HG02642 (cell line): ENCODE measurements around the gene CAB39L.
"Not testable (repeated sequence)": the region's sequence is repeated elsewhere in the genome, so short reads cannot be mapped to it uniquely, and the experiment has no call there.

Experiments used
- ATAC-seq: cut with Tn5 transposase; IDR thresholded peaks from one replicate; pipeline ENCODE4 v1.9.1; 2021; ENCODE audit warnings: mild to moderate bottlenecking; ENCODE audit not compliant: unreplicated experiment, poor library complexity

CAB39L gene

GRCh38 chr13:49297338-49297737, 146.5 kb downstream of the CAB39L start:
- ATAC-seq = no peak

DNA sequence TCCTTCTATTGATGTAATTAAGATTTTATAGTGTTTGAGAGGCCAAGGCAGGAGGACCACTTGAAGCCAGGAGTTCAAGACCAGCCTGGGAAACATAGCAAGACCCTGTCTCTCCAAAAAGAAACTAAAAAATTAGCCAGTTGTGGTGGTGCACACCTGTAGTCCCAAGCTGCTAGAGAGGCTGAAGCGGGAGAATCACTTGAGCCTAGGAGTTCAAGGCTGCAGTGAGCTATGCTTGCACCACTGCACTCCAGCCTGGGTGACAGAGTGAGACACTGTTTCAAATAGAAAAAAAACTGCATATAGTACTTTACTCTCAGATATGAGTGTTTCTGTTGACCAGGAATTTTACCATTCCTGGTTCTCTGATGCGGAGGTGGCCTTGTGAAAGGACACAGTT, 147.2 kb downstream of the CAB39L start:
- no peak for ATAC-seq

DNA sequence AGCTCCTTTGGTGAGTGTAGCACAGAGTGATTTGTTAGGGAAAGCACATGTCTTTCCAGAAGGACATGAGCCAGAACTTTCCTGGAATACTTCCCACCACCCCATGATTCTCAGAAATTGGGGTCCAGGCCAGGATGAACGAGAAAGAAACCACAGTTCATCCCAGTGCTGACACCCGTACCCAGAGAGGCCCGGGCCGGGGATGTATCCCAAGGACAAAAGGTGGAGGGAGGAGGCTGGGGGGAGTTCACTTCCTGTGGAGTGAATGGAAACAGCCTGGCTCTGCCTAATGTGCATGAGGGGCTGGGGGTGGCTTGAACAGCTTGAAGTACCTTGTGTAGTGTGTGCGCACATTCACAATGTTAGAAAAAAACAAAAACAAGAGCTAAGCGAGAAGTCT, 148.6 kb downstream of the CAB39L start:
- ATAC-seq = no peak

DNA sequence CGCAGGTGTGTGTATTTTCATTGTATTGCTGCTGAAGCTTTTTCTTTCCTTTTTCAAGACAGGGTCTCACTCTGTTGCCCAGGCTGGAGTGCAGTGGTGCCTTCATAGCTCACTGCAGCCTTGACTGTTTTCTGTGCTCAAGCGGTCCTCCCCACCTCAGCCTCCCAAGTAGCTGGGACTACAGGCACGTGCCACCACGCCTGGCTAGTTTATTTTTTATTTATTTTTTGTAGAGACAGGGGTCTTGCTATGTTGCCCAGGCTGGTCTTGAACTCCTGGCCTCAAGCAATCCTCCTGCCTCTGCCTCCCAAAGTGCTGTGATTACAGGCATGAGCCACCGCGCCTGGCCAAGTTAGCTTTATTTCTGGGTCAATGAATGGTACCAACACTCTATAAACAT, 149.1 kb downstream of the CAB39L start:
- ATAC-seq = not testable (repeated sequence)

DNA sequence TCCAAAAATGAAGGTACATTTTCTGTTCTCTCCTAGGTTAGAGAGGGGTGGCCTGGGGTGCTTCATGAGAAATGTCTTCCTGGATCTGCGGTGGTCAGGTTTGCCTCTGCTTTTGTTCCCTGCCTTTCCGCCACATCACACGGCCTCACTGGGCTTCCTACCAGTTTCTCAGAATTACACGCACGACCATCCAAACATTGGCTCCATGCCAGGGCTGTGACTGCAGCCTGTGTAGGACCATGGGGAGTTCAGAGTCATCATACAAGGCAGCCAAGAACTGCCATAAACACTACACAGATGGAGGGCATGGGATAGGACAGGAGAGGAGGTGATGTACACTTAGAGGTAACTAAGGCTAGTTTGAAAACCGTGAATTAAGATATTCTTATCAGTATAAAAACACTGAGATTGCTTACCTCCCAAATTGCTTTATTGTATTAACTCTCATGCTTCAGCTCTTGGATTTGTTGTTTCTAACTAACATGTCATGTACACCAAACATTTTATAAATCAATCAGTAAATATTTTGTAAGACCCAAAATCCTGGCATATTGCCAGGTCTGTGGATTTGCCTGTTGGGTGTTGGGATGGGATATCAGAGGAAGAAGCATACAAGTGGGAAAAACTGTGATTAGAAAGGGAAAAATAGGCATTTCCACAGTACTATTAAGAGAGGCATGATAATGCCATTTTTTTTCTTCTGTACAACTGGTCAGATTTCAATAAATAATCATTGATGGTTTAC, 150.9 kb downstream of the CAB39L start:
- ATAC-seq = no peak

DNA sequence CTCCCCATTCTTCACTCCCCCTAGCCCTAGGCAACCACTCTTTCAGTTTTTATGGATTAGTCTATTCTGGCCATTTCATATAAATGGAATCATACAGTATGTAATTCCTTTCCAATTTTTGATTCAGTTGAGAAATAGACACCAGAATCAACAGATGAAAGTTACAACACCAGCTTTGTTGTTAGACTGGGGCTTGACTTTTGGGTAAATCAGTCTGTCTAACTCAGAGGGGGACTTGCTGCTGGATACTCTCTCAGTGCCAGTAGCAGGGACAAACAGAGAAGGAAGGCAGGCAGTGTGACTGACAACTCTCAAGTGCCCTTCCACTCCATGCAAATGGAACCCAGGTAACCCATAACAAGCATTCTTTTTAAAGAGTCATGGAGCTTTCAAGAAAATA, 155.4 kb downstream of the CAB39L start:
- ATAC-seq = no peak

- ATAC-seq = no peak
Observed at GRCh38 chr13:49287995-49288394, 155.9 kb downstream of the CAB39L start.

- ATAC-seq = no peak
Observed at GRCh38 chr13:49279885-49280284, 164.0 kb downstream of the CAB39L start.

DNA sequence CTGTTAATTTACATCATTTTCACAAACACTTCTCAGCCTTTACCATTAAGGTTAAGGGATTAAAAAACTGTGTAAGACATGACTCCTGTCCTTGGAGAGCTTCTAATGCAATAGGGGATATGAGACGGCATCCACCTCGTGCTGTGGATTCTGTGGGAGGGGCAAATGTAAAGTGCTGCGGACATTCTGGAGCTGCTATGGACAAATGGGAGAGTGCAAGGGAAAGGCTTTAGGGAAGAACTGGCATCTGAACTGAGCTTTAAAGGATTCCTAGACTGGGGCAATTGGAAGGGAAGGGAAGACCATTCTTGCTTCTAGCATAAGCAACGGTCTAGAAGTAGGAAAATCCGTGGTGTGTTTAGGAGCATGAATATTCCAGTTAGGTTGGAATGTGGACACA, 164.8 kb downstream of the CAB39L start:
- ATAC-seq = no peak

DNA sequence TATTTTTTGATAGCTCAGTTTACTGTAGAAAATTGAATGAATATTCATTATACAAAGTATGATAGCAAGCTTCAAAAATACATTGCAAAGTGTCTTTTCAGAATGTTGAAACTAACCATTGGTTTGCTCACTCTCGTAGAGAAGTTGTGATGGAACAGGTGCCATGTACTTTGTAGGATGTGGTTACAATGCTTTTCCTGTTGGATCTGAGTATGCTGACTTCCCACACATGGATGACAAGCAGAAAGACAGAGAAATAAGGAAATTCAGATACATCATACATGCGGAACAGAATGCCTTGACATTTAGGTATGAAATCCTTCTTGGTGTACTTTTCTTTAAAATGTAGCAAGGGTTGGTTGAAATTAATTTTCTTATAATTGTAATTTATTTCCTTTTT, 165.7 kb downstream of the CAB39L start:
- ATAC-seq = no peak

- ATAC-seq = no peak
Observed at GRCh38 chr13:49272296-49272695, 171.6 kb downstream of the CAB39L start.

DNA sequence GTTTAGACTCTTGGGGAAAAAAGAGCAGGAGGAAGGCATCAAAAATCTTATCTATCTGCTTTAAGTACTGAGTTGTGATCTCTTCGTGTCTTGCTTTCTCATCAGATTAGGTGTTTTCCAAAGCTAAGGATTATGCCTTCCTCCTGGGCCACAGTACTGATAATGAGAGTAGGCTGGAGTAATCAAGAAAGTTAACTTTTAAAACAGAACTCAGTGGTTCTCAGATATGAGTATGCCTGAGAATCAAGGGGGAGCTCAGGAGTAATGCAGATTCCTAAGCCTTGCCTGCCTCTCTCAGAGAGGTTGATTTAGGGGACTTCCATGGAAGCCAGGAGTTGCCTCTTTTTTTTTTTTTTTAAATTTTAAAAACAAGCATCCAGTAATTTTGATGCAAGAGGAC, 172.6 kb downstream of the CAB39L start:
- no peak for ATAC-seq

- ATAC-seq = no peak
Observed at GRCh38 chr13:49265822-49266221, 178.0 kb downstream of the CAB39L start.

DNA sequence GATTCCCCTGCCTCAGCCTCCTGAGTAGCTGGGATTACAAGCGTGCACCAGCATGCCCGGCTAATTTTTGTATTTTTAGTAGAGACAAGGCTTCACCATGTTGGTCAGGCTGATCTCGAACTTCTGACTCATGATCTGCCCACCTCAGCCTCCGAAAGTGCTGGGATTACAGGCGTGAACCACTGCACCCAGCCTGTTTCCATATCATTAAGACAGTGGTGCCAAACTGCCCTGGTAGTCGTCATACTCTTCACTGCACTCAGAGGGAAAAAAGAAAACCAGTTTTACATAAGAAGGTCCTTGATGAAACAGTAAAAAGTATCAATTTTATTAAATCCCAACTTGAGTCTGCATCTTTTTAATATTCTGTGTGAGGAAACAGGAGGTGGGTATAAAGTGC, 181.2 kb downstream of the CAB39L start:
- no peak for ATAC-seq

DNA sequence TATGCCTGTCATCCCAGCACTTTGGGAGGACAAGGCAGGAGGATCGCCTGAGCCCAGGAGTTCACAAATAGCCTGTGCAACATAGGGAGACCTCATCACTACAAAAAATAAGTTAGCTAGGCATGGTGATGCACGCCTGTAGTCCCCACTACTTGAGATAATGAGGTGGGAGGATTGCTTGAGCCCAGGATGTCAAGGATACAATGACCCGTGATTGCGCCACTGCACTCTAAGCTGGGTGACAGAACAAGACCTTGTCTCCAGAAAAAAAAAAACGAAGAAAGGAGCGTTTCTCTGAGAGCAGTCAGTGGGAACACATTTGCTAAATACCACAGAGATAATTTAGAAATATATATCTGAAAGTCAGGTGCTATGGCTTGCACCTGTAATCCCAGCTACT, 184.3 kb downstream of the CAB39L start:
- ATAC-seq = no peak
